ENCODE measurements around the gene TECPR1.
A peak's percentile ranks its signal among the peaks of the same experiment; 100 is the strongest.

Gene TECPR1

GRCh38 chr7:98242342-98242741 is 9.7 kb downstream of the TECPR1 start:
- no peak for DNase-seq

- no peak for DNase-seq
Measured at GRCh38 chr7:98241674-98242241, 10.3 kb downstream of the TECPR1 start.

- peak in 1 of 2 experiments; percentile 20 for DNase-seq
Measured at GRCh38 chr7:98240961-98241673, 10.9 kb downstream of the TECPR1 start.

- DNase-seq, result no peak
Measured at GRCh38 chr7:98238976-98239375, 13.1 kb downstream of the TECPR1 start.

- no peak for DNase-seq
Measured at GRCh38 chr7:98238076-98238475, 14.0 kb downstream of the TECPR1 start.

- no peak for DNase-seq
Measured at GRCh38 chr7:98236355-98237185, 15.5 kb downstream of the TECPR1 start.

GRCh38 chr7:98235901-98236300 is 16.1 kb downstream of the TECPR1 start:
- DNase-seq, result no peak

GRCh38 chr7:98234429-98235147 is 17.4 kb downstream of the TECPR1 start:
- no peak for DNase-seq

- no peak for DNase-seq
Measured at GRCh38 chr7:98233219-98234070, 18.6 kb downstream of the TECPR1 start.

GRCh38 chr7:98232799-98233198 is 19.2 kb downstream of the TECPR1 start:
- no peak for DNase-seq

- DNase-seq, result no peak
Measured at GRCh38 chr7:98232263-98232585, 19.8 kb downstream of the TECPR1 start.

GRCh38 chr7:98231493-98232262 is 20.4 kb downstream of the TECPR1 start:
- no peak for DNase-seq

- DNase-seq, result no peak
Measured at GRCh38 chr7:98230746-98231471, 21.1 kb downstream of the TECPR1 start.

- DNase-seq, result no peak
Measured at GRCh38 chr7:98229991-98230745, 21.9 kb downstream of the TECPR1 start.

- no peak for DNase-seq
Measured at GRCh38 chr7:98229441-98229840, 22.6 kb downstream of the TECPR1 start.

GRCh38 chr7:98228801-98229200 is 23.2 kb downstream of the TECPR1 start:
- no peak for DNase-seq

- no peak for DNase-seq
Measured at GRCh38 chr7:98227939-98228338, 24.1 kb downstream of the TECPR1 start.

- DNase-seq, result no peak
Measured at GRCh38 chr7:98225913-98226614, 26.0 kb downstream of the TECPR1 start.

GRCh38 chr7:98224701-98225181 is 27.3 kb downstream of the TECPR1 start:
- no peak for DNase-seq
